ENCODE data around the gene CCDC17.

The CCDC17 gene

DNA sequence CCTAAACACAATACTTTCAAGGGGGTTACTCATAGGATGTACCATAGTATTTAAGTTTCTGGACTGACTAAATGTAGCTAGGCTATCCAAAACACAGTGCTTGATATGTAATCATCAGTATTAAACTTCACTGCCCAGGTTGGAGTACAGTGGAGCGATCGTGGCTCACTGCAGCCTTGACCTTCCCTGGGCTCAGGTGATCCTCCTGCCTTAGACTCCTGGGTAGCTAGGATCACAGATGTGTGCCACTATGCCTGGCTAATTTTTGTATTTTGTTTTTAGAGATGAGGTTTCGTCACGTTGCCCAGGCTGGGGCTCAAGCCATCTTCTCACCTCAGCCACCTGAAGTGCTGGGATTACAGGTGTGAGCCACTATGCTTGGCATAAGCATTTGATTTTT, 29.4 kb downstream of the CCDC17 start:
- TF ChIP-seq, protein P1, sequence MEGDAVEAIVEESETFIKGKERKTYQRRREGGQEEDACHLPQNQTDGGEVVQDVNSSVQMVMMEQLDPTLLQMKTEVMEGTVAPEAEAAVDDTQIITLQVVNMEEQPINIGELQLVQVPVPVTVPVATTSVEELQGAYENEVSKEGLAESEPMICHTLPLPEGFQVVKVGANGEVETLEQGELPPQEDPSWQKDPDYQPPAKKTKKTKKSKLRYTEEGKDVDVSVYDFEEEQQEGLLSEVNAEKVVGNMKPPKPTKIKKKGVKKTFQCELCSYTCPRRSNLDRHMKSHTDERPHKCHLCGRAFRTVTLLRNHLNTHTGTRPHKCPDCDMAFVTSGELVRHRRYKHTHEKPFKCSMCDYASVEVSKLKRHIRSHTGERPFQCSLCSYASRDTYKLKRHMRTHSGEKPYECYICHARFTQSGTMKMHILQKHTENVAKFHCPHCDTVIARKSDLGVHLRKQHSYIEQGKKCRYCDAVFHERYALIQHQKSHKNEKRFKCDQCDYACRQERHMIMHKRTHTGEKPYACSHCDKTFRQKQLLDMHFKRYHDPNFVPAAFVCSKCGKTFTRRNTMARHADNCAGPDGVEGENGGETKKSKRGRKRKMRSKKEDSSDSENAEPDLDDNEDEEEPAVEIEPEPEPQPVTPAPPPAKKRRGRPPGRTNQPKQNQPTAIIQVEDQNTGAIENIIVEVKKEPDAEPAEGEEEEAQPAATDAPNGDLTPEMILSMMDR (IDR thresholded peaks at IDR 0.05; ENCODE audit: low read depth, low read length, missing control alignments) = no peak
- no peak overlapping the region for H3K4me3 ChIP-seq (replicated peaks; ENCODE audit: low read depth, low read length)
- no peak for DNase-seq (ENCODE audit: extremely low read depth, low read depth)

DNA sequence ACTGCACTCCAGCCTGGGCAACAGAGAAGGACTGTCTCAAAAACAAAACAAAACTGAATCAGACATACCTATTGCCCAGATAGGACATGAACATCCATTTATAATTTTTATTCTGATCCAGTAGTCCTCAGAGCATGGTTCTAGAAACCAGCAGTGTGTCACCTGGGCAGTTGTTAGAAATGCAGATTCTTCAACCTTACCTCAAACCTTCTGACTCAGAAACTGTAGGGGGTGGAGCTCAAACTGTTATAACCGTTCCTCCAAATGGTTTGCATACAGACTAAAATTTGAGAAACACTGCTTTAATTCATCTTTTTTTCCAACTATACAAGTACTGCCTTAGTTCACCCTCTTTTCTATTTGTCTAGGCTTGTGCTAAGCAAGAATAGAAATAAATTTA, 34.0 kb downstream of the CCDC17 start:
- DNase-seq (ENCODE audit: extremely low read depth, low read depth) = no peak
- TF ChIP-seq, protein P1 (IDR thresholded peaks at IDR 0.05; ENCODE audit: low read depth, low read length, missing control alignments) = no peak
- H3K4me3 ChIP-seq (replicated peaks; ENCODE audit: low read depth, low read length) = no peak overlapping the region

DNA sequence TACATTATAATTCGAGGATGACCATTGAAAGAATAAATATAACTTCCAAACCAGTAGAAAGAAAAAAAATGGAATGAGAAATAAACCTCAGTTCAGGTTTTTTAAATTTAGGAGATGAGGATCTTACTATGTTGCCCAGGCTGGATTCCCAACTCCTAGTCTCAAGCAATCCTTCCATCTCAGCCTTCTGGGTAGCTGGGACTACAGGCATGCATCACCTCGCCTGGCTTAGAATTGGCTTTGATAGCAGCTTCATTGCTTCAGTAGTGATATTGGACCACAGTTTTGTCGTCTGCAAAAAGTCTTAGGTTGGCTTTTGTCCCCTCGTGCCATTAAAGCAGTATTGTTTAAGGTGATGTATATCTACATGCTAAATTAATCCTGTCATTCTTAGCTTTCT, 37.1 kb downstream of the CCDC17 start:
- DNase-seq (ENCODE audit: extremely low read depth, low read depth) = no peak
- H3K4me3 ChIP-seq (replicated peaks; ENCODE audit: low read depth, low read length) = peak overlapping the region; percentile 98; the same call in 1 of the 2 replicates
- TF ChIP-seq, protein P1 (IDR thresholded peaks at IDR 0.05; ENCODE audit: low read depth, low read length, missing control alignments) = no peak

DNA sequence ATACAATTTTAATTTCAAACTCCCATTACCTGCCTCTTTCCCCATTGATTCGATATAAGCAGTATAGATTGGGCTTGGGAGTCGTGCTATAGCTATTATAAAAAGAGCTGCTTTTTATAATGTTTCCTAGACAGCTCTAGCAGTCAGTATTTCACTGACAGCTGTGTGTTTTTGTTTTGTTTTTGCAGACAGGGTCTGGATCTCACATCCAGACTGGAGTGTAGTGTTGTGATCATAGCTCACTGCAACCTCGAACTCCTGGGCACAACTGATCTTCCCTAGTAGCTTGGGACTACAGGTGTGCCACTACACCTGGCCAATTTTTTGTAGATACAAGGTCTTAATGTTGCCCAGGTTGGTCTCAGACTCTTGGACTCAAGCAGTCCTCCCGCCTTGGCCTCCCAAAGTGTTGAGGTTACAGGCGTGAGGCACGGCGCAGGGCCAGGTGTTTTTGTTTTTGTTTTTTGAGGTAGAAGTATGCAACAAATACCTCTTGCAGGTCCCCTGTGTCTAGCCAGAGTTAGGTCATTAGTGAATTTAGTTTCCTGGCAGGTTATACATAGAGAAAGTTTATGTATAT, 38.3 kb downstream of the CCDC17 start:
- peak overlapping the region; percentile 98 for H3K4me3 ChIP-seq (replicated peaks; ENCODE audit: low read depth, low read length)
- TF ChIP-seq, protein P1 (IDR thresholded peaks at IDR 0.05; ENCODE audit: low read depth, low read length, missing control alignments) = no peak
- no peak for DNase-seq (ENCODE audit: extremely low read depth, low read depth)

DNA sequence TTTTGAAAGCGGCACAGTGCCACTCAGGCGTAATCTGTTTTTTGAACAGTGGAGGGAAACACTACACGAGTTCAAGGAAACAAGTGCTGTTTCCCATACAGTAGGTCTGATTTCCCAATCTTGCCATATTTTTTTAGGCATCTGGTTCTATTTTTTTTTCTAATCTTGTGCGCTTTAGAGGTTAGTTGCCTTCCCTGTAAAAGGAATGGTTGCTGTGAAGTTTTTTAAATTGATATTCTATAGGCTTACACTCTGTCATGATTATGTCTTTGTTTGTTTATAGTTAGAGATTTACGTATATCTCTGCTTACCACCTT, 38.8 kb downstream of the CCDC17 start:
- DNase-seq (ENCODE audit: extremely low read depth, low read depth) = no peak
- TF ChIP-seq, protein P1 (IDR thresholded peaks at IDR 0.05; ENCODE audit: low read depth, low read length, missing control alignments) = no peak

DNA sequence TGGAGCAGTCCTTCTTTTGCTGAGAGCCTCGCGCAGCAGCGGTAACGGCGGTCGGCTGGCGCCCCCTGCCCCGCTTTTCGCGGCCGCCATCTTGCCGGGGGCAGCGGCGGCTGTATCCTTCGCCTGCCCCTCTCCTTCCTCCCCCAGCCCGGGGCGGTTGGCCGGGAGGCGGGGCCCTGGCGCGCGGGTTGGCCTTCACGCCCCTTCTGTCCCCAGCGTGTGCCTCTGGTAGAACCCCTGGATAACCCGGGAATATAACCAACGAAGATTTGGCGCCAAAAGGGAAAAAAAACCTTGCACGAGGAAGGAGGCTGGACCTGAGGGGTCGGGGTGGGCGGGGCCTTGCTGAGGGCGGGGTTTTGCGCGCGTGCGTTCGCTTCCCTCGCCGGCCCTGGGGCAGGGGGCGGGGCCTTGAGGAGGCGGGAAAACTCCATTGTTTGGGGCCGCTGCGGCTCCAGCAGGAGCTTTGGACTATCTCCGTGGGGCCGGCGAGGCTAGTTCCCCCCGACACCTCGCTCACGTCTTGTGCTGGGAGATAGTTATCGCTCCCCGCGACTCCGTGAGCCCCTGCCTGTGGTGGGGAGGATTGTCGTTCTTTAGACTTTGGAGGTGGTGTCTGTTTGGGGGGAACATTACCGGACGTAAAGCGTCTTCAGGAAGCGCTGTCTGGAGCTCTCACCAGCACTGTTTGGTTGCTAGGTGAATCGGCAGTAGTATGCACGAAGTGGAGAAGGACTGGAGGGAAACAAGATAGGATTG, 39.3 kb downstream of the CCDC17 start:
- peak; percentile 59 for DNase-seq (ENCODE audit: extremely low read depth, low read depth)
- TF ChIP-seq, protein P1 (IDR thresholded peaks at IDR 0.05; ENCODE audit: low read depth, low read length, missing control alignments) = peak; percentile 10
- H3K4me3 ChIP-seq (replicated peaks; ENCODE audit: low read depth, low read length) = peak overlapping the region; percentile 98

More for the DNA sequence above, 38.8 kb downstream of the CCDC17 start:
- H3K4me3 ChIP-seq (replicated peaks; ENCODE audit: low read depth, low read length) = peak overlapping the region; percentile 98

Measured in HFF-Myc (cell line).